H9 (cell line): ENCODE results near the gene TAOK3. TPM values are rescaled to one million over a fixed set of nuclear protein-coding genes. Genes with fewer than 3 reads are reported as not detected.

Experiments
- DNase-seq: peaks from one replicate; pipeline ENCODE4 v3.0.0-alpha.2; 2017
- H2AFZ ChIP-seq: one replicate; pipeline ENCODE4 v1.6.1; 2013; ENCODE audit warnings: mild to moderate bottlenecking, low read length, control low read depth, moderate library complexity
- H2AK5ac ChIP-seq: 2 replicates; pipeline ENCODE4 v1.6.1; 2013; ENCODE audit warnings: low read length, control low read depth, mixed read lengths; ENCODE audit not compliant: insufficient read length
- H2BK120ac ChIP-seq: one replicate; pipeline ENCODE4 v1.6.1; 2013; ENCODE audit warnings: low read depth, mild to moderate bottlenecking, low read length, control low read depth, inconsistent platforms; ENCODE audit not compliant: poor library complexity, severe bottlenecking
- H2BK12ac ChIP-seq: 2 replicates; pipeline ENCODE4 v1.6.1; 2013; ENCODE audit warnings: low read length, control low read depth, mixed read lengths, low read depth; ENCODE audit not compliant: insufficient read length
- H2BK15ac ChIP-seq: 2 replicates; pipeline ENCODE4 v1.6.1; 2013; ENCODE audit warnings: low read depth, low read length, control low read depth
- H2BK20ac ChIP-seq: one replicate; pipeline ENCODE4 v1.6.1; 2013; ENCODE audit warnings: low read depth, mild to moderate bottlenecking, low read length, control low read depth, inconsistent platforms; ENCODE audit not compliant: poor library complexity, severe bottlenecking
- H2BK5ac ChIP-seq: 2 replicates; pipeline ENCODE4 v1.6.1; 2013; ENCODE audit warnings: low read length, control low read depth, mixed read lengths; ENCODE audit not compliant: insufficient read length
- H3K14ac ChIP-seq: 2 replicates; pipeline ENCODE4 v1.6.1; 2013; ENCODE audit warnings: low read length, control low read depth; ENCODE audit not compliant: insufficient read depth
- H3K18ac ChIP-seq: 2 replicates; pipeline ENCODE4 v1.6.1; 2013; ENCODE audit warnings: low read depth, mild to moderate bottlenecking, mixed read lengths, low read length, control low read depth; ENCODE audit not compliant: insufficient read length
- H3K23ac ChIP-seq: 2 replicates; pipeline ENCODE4 v1.6.1; 2013; ENCODE audit warnings: low read length, control low read depth, mixed read lengths, low read depth; ENCODE audit not compliant: insufficient read length
- H3K23me2 ChIP-seq: 2 replicates; pipeline ENCODE4 v1.6.1; 2013; ENCODE audit warnings: low read depth, mild to moderate bottlenecking, mixed read lengths, low read length, control low read depth; ENCODE audit not compliant: insufficient read length, poor library complexity, severe bottlenecking
- H3K27ac ChIP-seq: 2 replicates; pipeline ENCODE4 v1.5.1; 2013; ENCODE audit warnings: low read length, control low read depth, mixed read lengths, low read depth; ENCODE audit not compliant: insufficient read length
- H3K27me3 ChIP-seq: 2 replicates; pipeline ENCODE4 v1.6.1; 2013; ENCODE audit warnings: low read length, control low read depth, inconsistent platforms; ENCODE audit not compliant: insufficient read depth
- H3K4ac ChIP-seq: 2 replicates; pipeline ENCODE4 v1.6.1; 2013; ENCODE audit warnings: low read depth, mild to moderate bottlenecking, control low read depth, inconsistent platforms, low read length, moderate library complexity
- H3K4me1 ChIP-seq: 2 replicates; pipeline ENCODE4 v1.6.1; 2013; ENCODE audit warnings: low read length, control low read depth, inconsistent platforms; ENCODE audit not compliant: insufficient read depth
- H3K4me2 ChIP-seq: 2 replicates; pipeline ENCODE4 v1.6.1; 2013; ENCODE audit warnings: low read length, control low read depth, mixed read lengths; ENCODE audit not compliant: insufficient read length, insufficient read depth
- H3K56ac ChIP-seq: 2 replicates; pipeline ENCODE4 v1.6.1; 2013; ENCODE audit warnings: low read depth, mild to moderate bottlenecking, mixed read lengths, low read length, control low read depth; ENCODE audit not compliant: insufficient read length
- H3K79me1 ChIP-seq: 2 replicates; pipeline ENCODE4 v1.6.1; 2013; ENCODE audit warnings: low read depth, mild to moderate bottlenecking, moderate library complexity, low read length, control low read depth, inconsistent platforms; ENCODE audit not compliant: insufficient read depth, poor library complexity, severe bottlenecking
- H3K79me2 ChIP-seq: 2 replicates; pipeline ENCODE4 v1.6.1; 2013; ENCODE audit warnings: low read length, control low read depth, inconsistent platforms; ENCODE audit not compliant: insufficient read depth
- H3K9ac ChIP-seq: 2 replicates; pipeline ENCODE4 v1.6.1; 2013; ENCODE audit warnings: low read length, control low read depth, mixed read lengths; ENCODE audit not compliant: insufficient read length; ENCODE audit errors: extremely low read depth
- H3K9me3 ChIP-seq: one replicate; pipeline ENCODE4 v1.6.1; 2013; ENCODE audit warnings: low read depth, low read length, inconsistent platforms; ENCODE audit not compliant: control insufficient read depth
- H3T11ph ChIP-seq: one replicate; pipeline ENCODE4 v1.6.1; 2013; ENCODE audit warnings: mild to moderate bottlenecking, low read length, control low read depth, inconsistent platforms
- H4K20me1 ChIP-seq: one replicate; pipeline ENCODE4 v1.6.1; 2013; ENCODE audit not compliant: control insufficient read depth, insufficient read length, insufficient read depth
- H4K5ac ChIP-seq: 2 replicates; pipeline ENCODE4 v1.6.1; 2013; ENCODE audit warnings: low read depth, mild to moderate bottlenecking, mixed read lengths, low read length, control low read depth; ENCODE audit not compliant: insufficient read length
- H4K8ac ChIP-seq: replicated peaks from 2 replicates; pipeline ENCODE4 v1.6.1; 2013; ENCODE audit warnings: low read length, control low read depth, mixed read lengths, low read depth; ENCODE audit not compliant: insufficient read length
- H4K91ac ChIP-seq: 2 replicates; pipeline ENCODE4 v1.6.1; 2013; ENCODE audit warnings: low read depth, mild to moderate bottlenecking, moderate library complexity, mixed read lengths, low read length, control low read depth; ENCODE audit not compliant: insufficient read length
- H3K27ac Mint-ChIP-seq, 3 experiments: 2 replicates in 2 of 3; 3 replicates in 1 of 3; pipeline ENCODE4 v1.8.0; 2020 to 2021; ENCODE audit warnings: mixed read lengths in 3 of 3, mild to moderate bottlenecking in 1 of 3, moderate library complexity in 1 of 3
- H3K27me3 Mint-ChIP-seq: 2 replicates; pipeline ENCODE4 v1.8.0; 2021; ENCODE audit warnings: low read depth, mild to moderate bottlenecking, moderate library complexity, mixed read lengths
- H3K36me3 Mint-ChIP-seq, 3 experiments: 2 replicates in 2 of 3; 3 replicates in 1 of 3; pipeline ENCODE4 v1.8.0; 2020 to 2021; ENCODE audit warnings: low read depth in 3 of 3, mixed read lengths in 3 of 3; ENCODE audit not compliant: insufficient read depth in 1 of 3
- H3K4me1 Mint-ChIP-seq, 2 experiments: 2 replicates each; pipeline ENCODE4 v1.8.0; 2020; ENCODE audit warnings: mixed read lengths in 2 of 2
- H3K4me3 Mint-ChIP-seq, 2 experiments: 2 replicates in 1 of 2; 3 replicates in 1 of 2; pipeline ENCODE4 v1.8.0; 2020 to 2021; ENCODE audit warnings: mild to moderate bottlenecking in 2 of 2, mixed read lengths in 2 of 2, moderate library complexity in 1 of 2
- H3K9me3 Mint-ChIP-seq, 2 experiments: 2 replicates in 1 of 2; 3 replicates in 1 of 2; pipeline ENCODE4 v1.8.0; 2020; ENCODE audit warnings: mild to moderate bottlenecking in 2 of 2, mixed read lengths in 2 of 2, moderate library complexity in 1 of 2
- CTCF ChIP-seq: fragments of 200-600 bp; sonication (generic); conservative IDR thresholded peaks from 3 replicates; pipeline ENCODE4 v1.8.0; 2021; ENCODE audit warnings: antibody characterized with exemption, mild to moderate bottlenecking
- WGBS: extraction: QIAGEN DNeasy Blood & Tissue Kit; methylation state at CpG from one replicate; pipeline ENCODE4 v1.1.7; 2013; ENCODE audit warnings: missing lambda C conversion rate, low lambda C conversion rate, mixed read lengths; ENCODE audit not compliant: insufficient read length; ENCODE audit errors: extremely low coverage; 5-methylcytosine and 5-hydroxymethylcytosine counted together
- total RNA-seq: library from RNA; stranded (reverse); gene quantifications from 2 replicates; pipeline ENCODE4 v1.2.1, GENCODE V29; 2021

Gene TAOK3
- total RNA-seq, 1 experiment from 2014 or later, result 5.2 TPM

GRCh38 chr12:118107694-118108093 is 265.0 kb downstream of the TAOK3 start:
- H3K9me3 Mint-ChIP-seq, result no peaks in the 10 kb centered on the region
- no peaks in the 10 kb centered on the region for H3K9me3 ChIP-seq
- no peak overlapping the region for H2AK5ac ChIP-seq
- H3K79me2 ChIP-seq, result no peaks in the 10 kb centered on the region; the same call in 1 of the 2 replicates
- H3K36me3 Mint-ChIP-seq, result peaks cover 0 to 3% (median 0%) of the 10 kb centered on the region in 3 experiments; a peak in 1 of 7 replicates
- no peak overlapping the region for H2AFZ ChIP-seq
- no peaks in the 10 kb centered on the region for H3K27me3 Mint-ChIP-seq
- H3T11ph ChIP-seq, result no peak overlapping the region
- peaks cover 6% of the 10 kb centered on the region for H3K23me2 ChIP-seq
- no peak overlapping the region for H3K56ac ChIP-seq
- H3K27ac Mint-ChIP-seq, result no peak overlapping the region
- H3K4me2 ChIP-seq, result no peak overlapping the region
- DNase-seq, result no peak
- WGBS, result no CpG with 5 or more reads among the region's 8 CpGs
- no peak overlapping the region for H4K8ac ChIP-seq
- H2BK15ac ChIP-seq, result no peak overlapping the region
- H3K4ac ChIP-seq, result no peak overlapping the region
- no peak overlapping the region for H2BK5ac ChIP-seq
- no peak overlapping the region for H2BK120ac ChIP-seq
- no peak overlapping the region for H3K23ac ChIP-seq
- no peak overlapping the region for H4K5ac ChIP-seq
- H2BK12ac ChIP-seq, result no peak overlapping the region
- H3K79me1 ChIP-seq, result no peaks in the 10 kb centered on the region
- no peak for TF ChIP-seq CTCF
- H4K20me1 ChIP-seq, result no peaks in the 10 kb centered on the region
- H3K27ac ChIP-seq, result no peak overlapping the region
- no peak overlapping the region for H4K91ac ChIP-seq
- no peak overlapping the region for H3K18ac ChIP-seq
- H3K27me3 ChIP-seq, result no peaks in the 10 kb centered on the region
- no peak overlapping the region for H3K9ac ChIP-seq
- H3K14ac ChIP-seq, result no peak overlapping the region
- no peak overlapping the region for H3K4me3 Mint-ChIP-seq
- peaks cover 13 to 18% of the 10 kb centered on the region in 2 experiments for H3K4me1 Mint-ChIP-seq
- H2BK20ac ChIP-seq, result no peak overlapping the region
- H3K4me1 ChIP-seq, result no peaks in the 10 kb centered on the region; the same call in 1 of the 2 replicates
